GM23338 (cell line): Measurements from ENCODE around the gene AGPAT4. TPM values are rescaled to one million over a fixed set of nuclear protein-coding genes. Genes with fewer than 3 reads are reported as not detected.

Experiments used
- ATAC-seq: fragments of 200-7000 bp; cut with Tn5 transposase; 3 replicates; pipeline ENCODE4 v1.9.1; 2020
- DNase-seq: peaks from one replicate; pipeline ENCODE4 v3.0.0-alpha.2; 2015; ENCODE audit warnings: low spot score
- H2AFZ ChIP-seq: fragments of 200-600 bp; sonication (generic); 2 replicates; pipeline ENCODE4 v1.8.0; 2016; ENCODE audit warnings: antibody characterized with exemption, mild to moderate bottlenecking, moderate library complexity
- H3F3A ChIP-seq: fragments of 200-600 bp; sonication (generic); replicated peaks from 2 replicates; pipeline ENCODE4 v1.8.0; 2017; ENCODE audit warnings: antibody characterized with exemption, mixed run types, low read depth
- H3K27ac ChIP-seq: fragments of 200-600 bp; sonication (generic); 2 replicates; pipeline ENCODE4 v1.6.1; 2016; ENCODE audit warnings: low read depth
- H3K27me3 ChIP-seq: fragments of 200-600 bp; sonication (generic); 2 replicates; pipeline ENCODE4 v1.8.0; 2016; ENCODE audit warnings: mild to moderate bottlenecking, mixed run types, moderate library complexity; ENCODE audit not compliant: insufficient read depth
- H3K36me3 ChIP-seq: fragments of 200-600 bp; sonication (generic); 2 replicates; pipeline ENCODE4 v1.8.0; 2016; ENCODE audit warnings: mild to moderate bottlenecking; ENCODE audit not compliant: insufficient read depth
- H3K4me1 ChIP-seq: fragments of 200-600 bp; sonication (generic); 2 replicates; pipeline ENCODE4 v1.8.0; 2016; ENCODE audit warnings: mild to moderate bottlenecking, moderate library complexity; ENCODE audit not compliant: insufficient read depth
- H3K4me2 ChIP-seq: fragments of 200-600 bp; sonication (generic); 2 replicates; pipeline ENCODE4 v1.7.1; 2017; ENCODE audit warnings: mixed run types
- H3K4me3 ChIP-seq: fragments of 200-600 bp; sonication (generic); 2 replicates; pipeline ENCODE4 v1.6.1; 2016; ENCODE audit warnings: mixed run types
- H3K79me2 ChIP-seq: fragments of 200-600 bp; sonication (generic); replicated peaks from 2 replicates; pipeline ENCODE4 v1.8.0; 2017; ENCODE audit warnings: mild to moderate bottlenecking; ENCODE audit not compliant: insufficient read depth
- H3K9me2 ChIP-seq: fragments of 200-600 bp; sonication (generic); 2 replicates; pipeline ENCODE4 v1.8.0; 2017; ENCODE audit not compliant: insufficient read depth
- H4K20me1 ChIP-seq: fragments of 200-600 bp; sonication (generic); replicated peaks from 2 replicates; pipeline ENCODE4 v1.8.0; 2017; ENCODE audit warnings: mild to moderate bottlenecking; ENCODE audit not compliant: insufficient read depth
- H3K27ac Mint-ChIP-seq: 2 replicates; pipeline ENCODE4 v1.8.0; 2020; ENCODE audit warnings: inconsistent platforms, mild to moderate bottlenecking, moderate library complexity, mixed read lengths
- H3K27me3 Mint-ChIP-seq: 3 replicates; pipeline ENCODE4 v1.8.0; 2022; ENCODE audit warnings: low read depth, mild to moderate bottlenecking, moderate library complexity, mixed read lengths, inconsistent platforms; ENCODE audit not compliant: insufficient read depth, poor library complexity
- H3K36me3 Mint-ChIP-seq: 3 replicates; pipeline ENCODE4 v1.8.0; 2021; ENCODE audit warnings: low read depth, mild to moderate bottlenecking, inconsistent platforms, moderate library complexity, mixed read lengths
- H3K4me1 Mint-ChIP-seq: 3 replicates; pipeline ENCODE4 v1.8.0; 2020; ENCODE audit warnings: mild to moderate bottlenecking, inconsistent platforms, mixed read lengths
- H3K4me3 Mint-ChIP-seq: 3 replicates; pipeline ENCODE4 v1.8.0; 2021; ENCODE audit warnings: moderate library complexity, mild to moderate bottlenecking, inconsistent platforms, mixed read lengths
- H3K9me3 Mint-ChIP-seq: 3 replicates; pipeline ENCODE4 v1.8.0; 2020; ENCODE audit warnings: moderate library complexity, mild to moderate bottlenecking, inconsistent platforms, mixed read lengths
- CREB1 ChIP-seq: fragments of 250-450 bp; sonication (Bioruptor Pico); IDR thresholded peaks from 2 replicates; pipeline ENCODE4 v1.5.0; 2020; ENCODE audit warnings: low read depth, mild to moderate bottlenecking, moderate library complexity
- EZH2 ChIP-seq: fragments of 200-600 bp; sonication (generic); IDR thresholded peaks from one replicate; pipeline ENCODE4 v1.8.0; 2017; ENCODE audit warnings: antibody characterized with exemption, mild to moderate bottlenecking, low read depth; ENCODE audit not compliant: unreplicated experiment
- JUNB ChIP-seq: IDR thresholded peaks from one replicate; pipeline ENCODE4 v1.6.1; 2016; ENCODE audit warnings: antibody characterized with exemption; ENCODE audit not compliant: unreplicated experiment
- NANOG ChIP-seq: IDR thresholded peaks from 2 replicates; pipeline ENCODE4 v1.6.1; 2016; ENCODE audit warnings: antibody characterized with exemption, borderline replicate concordance
- STAT1 ChIP-seq: IDR thresholded peaks from one replicate; pipeline ENCODE4 v1.6.1; 2016; ENCODE audit warnings: antibody characterized with exemption; ENCODE audit not compliant: unreplicated experiment
- ZNF331 ChIP-seq: fragments of 250-450 bp; sonication (Bioruptor Pico); IDR thresholded peaks from 2 replicates; pipeline ENCODE4 v1.5.0; 2020; ENCODE audit warnings: low read depth, mild to moderate bottlenecking, moderate library complexity
- polyA plus RNA-seq: library from polyadenylated mRNA; unstranded; fragments of >200 nt; fragmentation: Nextera tagmentation; extraction: Ambion mirVana; gene quantifications from 2 replicates; pipeline ENCODE4 v1.2.1, GENCODE V29; 2016
- total RNA-seq: library from RNA; depleted of rRNA; stranded (reverse); fragments of >200 nt; shearing (Covaris generic); gene quantifications from 2 replicates; pipeline ENCODE4 v1.2.3, GENCODE V29; 2014
- TF ChIP-seq, protein P1 (sequence below): fragments of 250-450 bp; sonication (Bioruptor Pico); IDR thresholded peaks from 2 replicates; pipeline ENCODE4 v1.5.0; 2020; ENCODE audit warnings: mild to moderate bottlenecking, moderate library complexity
- TF ChIP-seq, protein P2 (sequence below): IDR thresholded peaks from 2 replicates; pipeline ENCODE4 v1.6.1; 2016; ENCODE audit warnings: antibody characterized with exemption

The AGPAT4 gene
- total and polyA plus RNA-seq, 2 experiments from 2014 or later = 8.9 to 19.3 TPM

DNA sequence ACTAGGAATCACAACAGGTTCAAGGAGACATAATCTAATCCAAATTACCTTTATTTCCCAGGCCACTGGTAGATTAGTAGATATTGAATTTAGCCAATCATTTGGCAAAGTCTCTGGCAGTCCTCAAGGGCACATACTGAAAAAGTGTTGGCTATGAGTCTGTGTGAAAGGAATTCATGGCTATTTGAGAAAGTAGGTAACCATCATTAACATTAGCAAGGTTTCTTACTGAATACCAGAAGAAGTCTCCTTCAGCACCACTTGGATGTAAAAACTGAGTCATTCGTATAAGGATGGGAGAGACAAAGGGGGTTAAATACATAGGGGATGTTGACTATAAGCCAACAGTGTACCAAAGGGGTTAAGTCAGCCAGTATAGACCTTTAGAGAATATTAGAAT is 36.7 kb downstream of the AGPAT4 start (continued):
- TF ChIP-seq, protein P1, sequence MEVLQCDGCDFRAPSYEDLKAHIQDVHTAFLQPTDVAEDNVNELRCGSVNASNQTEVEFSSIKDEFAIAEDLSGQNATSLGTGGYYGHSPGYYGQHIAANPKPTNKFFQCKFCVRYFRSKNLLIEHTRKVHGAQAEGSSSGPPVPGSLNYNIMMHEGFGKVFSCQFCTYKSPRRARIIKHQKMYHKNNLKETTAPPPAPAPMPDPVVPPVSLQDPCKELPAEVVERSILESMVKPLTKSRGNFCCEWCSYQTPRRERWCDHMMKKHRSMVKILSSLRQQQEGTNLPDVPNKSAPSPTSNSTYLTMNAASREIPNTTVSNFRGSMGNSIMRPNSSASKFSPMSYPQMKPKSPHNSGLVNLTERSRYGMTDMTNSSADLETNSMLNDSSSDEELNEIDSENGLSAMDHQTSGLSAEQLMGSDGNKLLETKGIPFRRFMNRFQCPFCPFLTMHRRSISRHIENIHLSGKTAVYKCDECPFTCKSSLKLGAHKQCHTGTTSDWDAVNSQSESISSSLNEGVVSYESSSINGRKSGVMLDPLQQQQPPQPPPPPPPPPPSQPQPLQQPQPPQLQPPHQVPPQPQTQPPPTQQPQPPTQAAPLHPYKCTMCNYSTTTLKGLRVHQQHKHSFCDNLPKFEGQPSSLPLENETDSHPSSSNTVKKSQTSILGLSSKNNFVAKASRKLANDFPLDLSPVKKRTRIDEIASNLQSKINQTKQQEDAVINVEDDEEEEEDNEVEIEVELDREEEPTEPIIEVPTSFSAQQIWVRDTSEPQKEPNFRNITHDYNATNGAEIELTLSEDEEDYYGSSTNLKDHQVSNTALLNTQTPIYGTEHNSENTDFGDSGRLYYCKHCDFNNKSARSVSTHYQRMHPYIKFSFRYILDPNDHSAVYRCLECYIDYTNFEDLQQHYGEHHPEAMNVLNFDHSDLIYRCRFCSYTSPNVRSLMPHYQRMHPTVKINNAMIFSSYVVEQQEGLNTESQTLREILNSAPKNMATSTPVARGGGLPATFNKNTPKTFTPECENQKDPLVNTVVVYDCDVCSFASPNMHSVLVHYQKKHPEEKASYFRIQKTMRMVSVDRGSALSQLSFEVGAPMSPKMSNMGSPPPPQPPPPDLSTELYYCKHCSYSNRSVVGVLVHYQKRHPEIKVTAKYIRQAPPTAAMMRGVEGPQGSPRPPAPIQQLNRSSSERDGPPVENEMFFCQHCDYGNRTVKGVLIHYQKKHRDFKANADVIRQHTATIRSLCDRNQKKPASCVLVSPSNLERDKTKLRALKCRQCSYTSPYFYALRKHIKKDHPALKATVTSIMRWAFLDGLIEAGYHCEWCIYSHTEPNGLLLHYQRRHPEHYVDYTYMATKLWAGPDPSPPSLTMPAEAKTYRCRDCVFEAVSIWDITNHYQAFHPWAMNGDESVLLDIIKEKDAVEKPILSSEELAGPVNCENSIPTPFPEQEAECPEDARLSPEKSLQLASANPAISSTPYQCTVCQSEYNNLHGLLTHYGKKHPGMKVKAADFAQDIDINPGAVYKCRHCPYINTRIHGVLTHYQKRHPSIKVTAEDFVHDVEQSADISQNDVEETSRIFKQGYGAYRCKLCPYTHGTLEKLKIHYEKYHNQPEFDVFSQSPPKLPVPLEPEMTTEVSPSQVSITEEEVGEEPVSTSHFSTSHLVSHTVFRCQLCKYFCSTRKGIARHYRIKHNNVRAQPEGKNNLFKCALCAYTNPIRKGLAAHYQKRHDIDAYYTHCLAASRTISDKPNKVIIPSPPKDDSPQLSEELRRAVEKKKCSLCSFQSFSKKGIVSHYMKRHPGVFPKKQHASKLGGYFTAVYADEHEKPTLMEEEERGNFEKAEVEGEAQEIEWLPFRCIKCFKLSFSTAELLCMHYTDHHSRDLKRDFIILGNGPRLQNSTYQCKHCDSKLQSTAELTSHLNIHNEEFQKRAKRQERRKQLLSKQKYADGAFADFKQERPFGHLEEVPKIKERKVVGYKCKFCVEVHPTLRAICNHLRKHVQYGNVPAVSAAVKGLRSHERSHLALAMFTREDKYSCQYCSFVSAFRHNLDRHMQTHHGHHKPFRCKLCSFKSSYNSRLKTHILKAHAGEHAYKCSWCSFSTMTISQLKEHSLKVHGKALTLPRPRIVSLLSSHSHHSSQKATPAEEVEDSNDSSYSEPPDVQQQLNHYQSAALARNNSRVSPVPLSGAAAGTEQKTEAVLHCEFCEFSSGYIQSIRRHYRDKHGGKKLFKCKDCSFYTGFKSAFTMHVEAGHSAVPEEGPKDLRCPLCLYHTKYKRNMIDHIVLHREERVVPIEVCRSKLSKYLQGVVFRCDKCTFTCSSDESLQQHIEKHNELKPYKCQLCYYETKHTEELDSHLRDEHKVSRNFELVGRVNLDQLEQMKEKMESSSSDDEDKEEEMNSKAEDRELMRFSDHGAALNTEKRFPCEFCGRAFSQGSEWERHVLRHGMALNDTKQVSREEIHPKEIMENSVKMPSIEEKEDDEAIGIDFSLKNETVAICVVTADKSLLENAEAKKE = no peak
- TF ChIP-seq JUNB (no peak), NANOG (no peak), ZNF331 (no peak), STAT1 (no peak)

GRCh38 chr6:161235776-161236633 is 37.9 kb downstream of the AGPAT4 start:
- Mint-ChIP-seq H3K27ac (no peak overlapping the region; the same call in 1 of the 2 replicates), H3K9me3 (no peaks in the 10 kb centered on the region), H3K4me3 (no peak overlapping the region), H3K36me3 (peaks cover 16% of the 10 kb centered on the region), H3K27me3 (peaks cover 5% of the 10 kb centered on the region), H3K4me1 (peaks cover 62% of the 10 kb centered on the region)
- peaks cover 85% of the 10 kb centered on the region for H3K79me2 ChIP-seq
- no peak overlapping the region for H3K4me2 ChIP-seq
- H3K4me1 ChIP-seq = peaks cover 33% of the 10 kb centered on the region
- H2AFZ ChIP-seq = no peak overlapping the region
- DNase-seq (no peak), ATAC-seq (no peak)
- H3K9me2 ChIP-seq = no peaks in the 10 kb centered on the region
- no peaks in the 10 kb centered on the region for H3K27me3 ChIP-seq
- peaks cover 7% of the 10 kb centered on the region; the same call in 1 of the 2 replicates for H3K36me3 ChIP-seq
- H3F3A ChIP-seq = no peaks in the 10 kb centered on the region
- H3K27ac ChIP-seq = no peak overlapping the region
- no peak overlapping the region for H3K4me3 ChIP-seq
- TF ChIP-seq EZH2 (no peak), CREB1 (CRISPR knock-in tag) (no peak)
- TF ChIP-seq, protein P2, sequence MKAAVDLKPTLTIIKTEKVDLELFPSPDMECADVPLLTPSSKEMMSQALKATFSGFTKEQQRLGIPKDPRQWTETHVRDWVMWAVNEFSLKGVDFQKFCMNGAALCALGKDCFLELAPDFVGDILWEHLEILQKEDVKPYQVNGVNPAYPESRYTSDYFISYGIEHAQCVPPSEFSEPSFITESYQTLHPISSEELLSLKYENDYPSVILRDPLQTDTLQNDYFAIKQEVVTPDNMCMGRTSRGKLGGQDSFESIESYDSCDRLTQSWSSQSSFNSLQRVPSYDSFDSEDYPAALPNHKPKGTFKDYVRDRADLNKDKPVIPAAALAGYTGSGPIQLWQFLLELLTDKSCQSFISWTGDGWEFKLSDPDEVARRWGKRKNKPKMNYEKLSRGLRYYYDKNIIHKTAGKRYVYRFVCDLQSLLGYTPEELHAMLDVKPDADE = no peak
- peaks cover 18% of the 10 kb centered on the region; the same call in 1 of the 2 replicates for H4K20me1 ChIP-seq
